HG03175 (cell line): ENCODE measurements around the gene CCDC88C.

ENCODE experiments used
- ATAC-seq: cut with Tn5 transposase; IDR thresholded peaks from one replicate; pipeline ENCODE4 v1.9.1; 2021; ENCODE audit warnings: mild to moderate bottlenecking, moderate library complexity; ENCODE audit not compliant: unreplicated experiment

Gene CCDC88C

DNA sequence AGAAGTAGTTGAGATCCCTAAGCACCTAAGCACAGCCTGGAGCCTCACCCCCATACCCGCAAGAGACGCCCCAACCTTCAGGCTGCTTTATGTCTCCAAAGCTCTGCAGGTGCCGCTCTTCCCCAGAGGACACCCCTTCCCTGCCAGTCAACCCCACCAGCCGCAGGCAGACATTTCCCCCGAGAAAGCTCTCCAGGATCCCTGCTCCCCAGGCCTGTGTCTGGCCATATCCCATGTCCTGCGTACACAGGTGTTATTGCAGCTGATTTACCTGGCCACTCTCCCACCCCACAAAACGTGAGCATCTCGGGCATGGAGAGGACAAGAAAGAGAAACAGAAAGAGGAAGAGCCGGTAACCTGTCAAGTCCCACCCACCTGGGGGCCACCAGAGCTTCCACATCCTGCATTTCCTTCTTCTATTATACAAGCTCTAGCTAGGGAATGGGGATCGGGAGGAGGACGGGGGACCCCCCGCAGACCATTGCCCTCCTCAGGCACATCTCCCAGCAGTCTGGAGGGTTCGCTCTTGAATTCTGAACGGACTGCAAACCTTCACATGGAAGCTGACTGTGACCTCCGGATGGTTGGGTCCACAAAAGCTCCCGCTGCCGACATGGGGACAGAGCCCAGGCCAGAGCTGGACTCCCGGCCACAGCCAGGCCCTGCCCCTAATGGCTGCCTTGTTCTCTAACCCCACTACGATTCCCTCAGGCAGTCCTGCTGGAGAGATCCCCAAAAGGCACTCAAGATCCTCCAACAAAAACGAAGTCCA, 17.6 kb downstream of the CCDC88C start:
- peak; percentile 56 for ATAC-seq

DNA sequence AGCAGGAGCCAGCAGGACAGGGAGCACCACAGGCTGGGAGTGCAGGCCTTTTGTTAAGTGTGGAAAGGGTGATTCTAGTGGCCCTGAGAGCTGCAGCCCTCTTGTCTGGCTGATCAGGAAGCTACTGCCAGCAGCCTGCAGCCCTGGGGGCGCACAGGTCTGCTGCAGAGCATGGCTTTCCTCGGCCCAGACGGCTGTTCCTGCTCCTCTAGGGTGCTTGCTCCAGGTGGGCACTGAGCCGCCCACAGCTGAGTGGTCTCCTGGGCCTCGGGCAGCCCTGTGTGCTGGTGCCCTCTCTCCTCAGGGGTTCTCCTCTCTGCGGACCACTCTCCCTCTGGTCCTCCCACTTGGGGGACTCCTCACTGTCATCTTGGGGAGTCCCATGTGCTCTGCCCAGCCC, 18.9 kb downstream of the CCDC88C start:
- ATAC-seq, result no peak

DNA sequence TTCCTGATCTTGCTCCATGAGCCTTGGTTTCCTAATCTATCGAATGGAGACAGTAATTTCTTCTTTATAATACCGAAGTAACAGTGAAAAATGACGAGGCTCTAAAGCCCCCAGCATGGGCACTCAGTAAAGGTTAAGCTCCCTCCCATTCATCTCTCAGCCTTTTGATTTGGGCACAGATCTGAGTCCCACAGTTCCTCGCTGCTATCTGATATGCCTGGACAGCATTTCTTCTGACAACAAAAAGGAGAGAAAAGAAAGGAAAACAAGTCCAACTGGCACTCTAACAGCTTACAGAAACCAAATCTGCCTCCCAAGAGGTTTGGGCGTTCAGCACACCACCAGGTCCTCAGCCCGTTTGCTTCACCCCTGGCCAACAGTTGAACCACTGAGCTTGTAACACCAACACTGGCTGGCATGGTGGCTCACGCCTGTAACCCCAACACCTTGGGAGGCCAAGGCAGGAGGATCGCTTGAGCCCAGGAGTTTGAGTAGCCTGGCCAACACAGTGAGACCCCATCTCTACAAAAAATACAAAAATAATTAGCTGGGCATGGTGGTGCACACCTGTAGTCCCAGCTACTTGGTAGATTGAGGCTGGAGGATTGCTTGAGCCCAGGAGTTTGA, 19.5 kb downstream of the CCDC88C start:
- no peak for ATAC-seq

DNA sequence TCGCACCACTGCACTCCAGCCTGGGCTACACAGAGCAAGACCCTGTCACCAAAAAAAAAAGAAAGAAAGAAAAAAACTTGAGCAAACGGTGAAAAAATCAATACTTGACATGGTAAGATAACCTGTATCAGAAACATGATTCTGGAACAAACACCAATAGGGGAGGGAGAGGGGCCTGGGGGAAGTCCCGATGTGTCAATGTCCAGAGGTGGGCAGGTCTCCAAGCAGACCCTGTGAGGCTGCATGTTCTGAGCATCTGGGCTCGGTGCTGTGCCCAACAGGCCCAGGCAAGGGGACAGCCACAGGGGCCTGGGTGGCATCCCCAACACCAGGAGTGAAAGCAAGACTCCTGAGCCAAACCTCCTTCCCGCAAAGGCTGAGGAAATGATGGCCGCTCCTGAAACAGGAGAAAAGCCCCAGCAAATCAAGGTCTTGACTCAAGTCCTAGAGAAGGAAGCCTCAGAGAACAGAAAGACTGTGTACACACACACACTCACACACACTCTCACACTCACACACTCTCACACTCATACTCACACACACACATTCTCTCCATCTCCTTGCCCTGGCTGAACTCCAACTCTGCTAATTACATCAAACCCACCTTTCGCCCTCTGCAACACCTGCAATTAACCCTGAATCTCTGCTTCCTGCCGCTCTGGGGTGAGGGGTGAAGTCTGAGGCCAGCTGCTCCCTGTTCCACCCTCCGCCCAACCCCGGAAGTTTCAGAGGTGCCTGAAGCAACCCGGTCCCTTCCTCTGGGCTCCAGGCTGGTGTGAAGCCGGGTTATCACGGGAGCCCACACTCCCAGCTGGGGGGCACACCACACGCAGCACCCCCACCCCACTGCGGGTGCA, 20.4 kb downstream of the CCDC88C start:
- peak; percentile 76 for ATAC-seq

DNA sequence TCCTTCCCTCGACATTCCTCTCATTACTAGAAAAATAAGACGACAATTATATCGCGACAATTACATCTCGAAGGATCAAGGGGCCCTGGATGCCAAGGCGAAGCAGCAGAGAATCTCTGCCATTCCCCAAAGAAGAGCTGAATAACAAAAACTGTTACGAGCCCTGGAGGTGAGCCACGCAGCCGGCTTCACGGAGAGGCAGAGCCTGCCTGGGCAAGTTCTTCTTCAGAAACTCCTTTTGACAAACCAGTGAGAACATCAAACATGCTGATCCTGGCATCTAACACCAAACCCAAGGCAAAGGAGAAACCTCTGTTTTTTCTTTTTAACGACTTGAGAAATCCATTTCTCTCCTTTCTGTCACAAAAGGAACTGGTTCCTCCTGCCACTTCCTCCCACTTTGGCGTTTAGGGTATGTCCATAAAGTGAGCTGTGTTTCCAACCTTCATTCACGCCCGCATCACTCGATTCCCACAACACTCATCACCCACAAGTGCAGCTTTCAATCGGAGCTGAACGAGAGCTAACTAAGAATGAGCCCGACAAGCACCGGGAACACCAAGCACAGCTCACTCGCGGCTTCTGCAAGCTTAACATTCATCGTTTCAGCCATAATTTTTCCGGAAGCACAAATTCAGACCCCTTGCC, 21.5 kb downstream of the CCDC88C start:
- no peak for ATAC-seq

DNA sequence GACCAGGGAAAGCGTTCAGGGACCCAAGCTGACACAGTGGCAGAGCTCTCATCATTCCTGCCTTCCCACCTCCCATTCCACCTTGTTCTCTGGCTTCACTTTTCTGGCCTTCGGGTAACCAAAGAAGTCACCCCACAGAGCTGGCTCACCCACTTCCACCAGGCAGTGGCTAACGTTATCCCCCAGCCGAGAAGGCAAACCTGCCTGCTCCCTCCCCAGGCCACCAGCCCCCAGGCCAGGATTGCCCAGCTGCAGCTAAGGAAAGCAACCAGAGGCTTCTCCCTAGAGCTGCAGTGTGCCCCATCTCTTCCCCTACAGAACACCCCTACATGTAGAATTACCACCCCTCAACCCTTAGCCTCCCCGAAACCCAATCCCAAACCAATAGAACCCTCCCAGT, 22.2 kb downstream of the CCDC88C start:
- no peak for ATAC-seq

DNA sequence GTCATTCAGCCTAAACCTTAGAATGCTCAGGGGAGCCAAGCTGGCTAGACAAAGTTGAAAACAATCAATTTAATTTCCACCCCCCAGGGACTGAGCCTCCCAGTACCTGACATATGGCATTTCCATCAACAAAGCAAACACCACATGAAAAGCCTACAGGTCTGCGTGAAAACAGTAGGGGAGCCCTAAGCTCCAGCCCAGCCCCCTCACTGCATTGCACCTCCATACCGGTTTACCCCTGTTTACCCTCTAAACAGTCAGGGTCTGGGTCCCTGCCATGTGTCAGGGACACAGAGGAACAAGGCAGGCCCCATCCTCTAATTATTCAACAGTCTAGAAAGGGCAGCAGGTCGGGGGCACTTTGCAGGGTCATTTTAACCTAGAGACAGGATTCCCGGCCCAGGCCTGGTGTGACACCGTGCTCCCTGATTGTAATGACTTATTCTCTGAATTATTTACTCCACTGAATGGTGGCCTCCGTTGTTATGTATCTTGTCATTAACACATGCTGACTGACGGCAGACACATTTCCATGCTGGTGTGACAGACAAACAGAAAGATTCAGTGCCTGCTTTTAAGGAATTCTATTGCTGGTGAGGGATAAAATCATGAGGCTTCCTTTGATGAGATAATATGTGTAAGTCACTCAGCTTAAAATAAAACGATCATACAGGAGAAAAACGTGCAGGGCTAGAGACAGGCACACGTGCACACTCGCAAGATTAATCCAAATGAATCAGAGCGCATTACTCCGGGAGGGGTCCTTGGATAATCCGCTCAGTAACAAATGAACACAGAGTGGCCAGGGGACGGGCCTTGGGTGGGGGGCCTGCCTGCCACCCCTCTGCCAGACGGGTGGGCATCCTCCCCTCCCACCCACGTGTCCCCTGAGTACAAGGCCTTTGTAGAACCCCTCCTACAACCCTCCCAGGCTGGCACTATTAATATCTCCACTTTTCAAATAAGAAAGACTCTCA, 23.2 kb downstream of the CCDC88C start:
- no peak for ATAC-seq

DNA sequence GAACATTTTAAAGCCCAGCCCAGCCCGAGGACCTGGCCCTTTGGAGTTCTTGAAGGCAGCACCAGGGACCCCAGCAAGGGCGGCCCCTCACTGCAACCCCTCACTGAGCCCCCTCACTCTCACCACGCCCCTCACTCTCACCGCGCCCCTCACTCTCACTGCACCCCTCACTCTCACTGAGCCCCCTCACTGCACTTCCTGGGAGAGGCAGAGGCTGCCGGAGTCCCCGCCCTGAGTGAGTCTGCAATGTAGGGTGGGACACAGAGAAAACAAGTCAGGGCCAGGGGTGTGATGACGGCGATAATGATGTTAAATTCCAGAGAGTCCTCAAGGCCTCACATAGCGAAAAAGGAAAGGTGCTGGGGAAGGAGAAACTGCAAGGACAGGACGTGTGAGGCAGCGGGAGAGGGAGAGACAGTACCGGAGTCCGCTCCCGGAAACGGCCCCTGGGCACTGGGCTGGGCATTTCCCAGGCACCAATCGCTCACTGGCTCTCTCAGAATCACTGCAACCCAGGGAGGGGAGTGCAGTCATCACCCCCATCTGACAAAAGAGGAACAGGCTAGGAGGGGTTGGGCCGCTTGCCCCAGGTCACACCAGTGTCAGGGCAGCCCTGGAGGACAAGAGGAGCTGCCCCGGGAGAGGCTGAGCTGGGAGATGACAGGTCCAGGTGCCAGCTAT, 24.9 kb downstream of the CCDC88C start:
- ATAC-seq, result no peak

DNA sequence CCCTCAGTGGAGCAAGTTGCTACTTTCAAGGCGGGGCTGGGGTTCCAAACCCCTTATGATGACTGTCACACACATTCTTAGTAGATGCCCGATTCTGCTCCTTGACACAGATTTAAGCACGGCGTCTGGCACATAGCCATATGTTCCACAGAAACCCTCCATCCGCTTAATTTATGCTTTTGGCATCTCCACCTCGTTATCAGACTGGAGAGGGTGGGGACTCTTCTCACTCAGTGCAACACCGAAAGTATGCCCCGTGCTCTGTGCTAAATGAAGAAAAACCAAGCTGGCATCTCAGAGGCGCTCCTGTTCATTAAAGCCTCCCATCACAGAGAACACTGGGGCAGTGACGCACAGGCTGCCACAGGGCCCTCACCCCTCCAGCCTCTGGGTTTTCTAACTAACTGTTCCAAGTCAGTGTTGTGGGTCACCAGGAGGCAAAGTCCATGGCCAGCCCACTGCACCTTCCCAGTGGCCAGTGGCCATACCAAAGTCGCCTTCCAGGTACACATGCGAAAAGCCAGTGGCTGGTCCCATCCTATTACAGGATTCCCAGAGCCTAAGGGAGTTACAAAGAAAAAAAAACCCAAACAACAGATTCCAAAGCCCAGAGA, 27.3 kb downstream of the CCDC88C start:
- no peak for ATAC-seq

DNA sequence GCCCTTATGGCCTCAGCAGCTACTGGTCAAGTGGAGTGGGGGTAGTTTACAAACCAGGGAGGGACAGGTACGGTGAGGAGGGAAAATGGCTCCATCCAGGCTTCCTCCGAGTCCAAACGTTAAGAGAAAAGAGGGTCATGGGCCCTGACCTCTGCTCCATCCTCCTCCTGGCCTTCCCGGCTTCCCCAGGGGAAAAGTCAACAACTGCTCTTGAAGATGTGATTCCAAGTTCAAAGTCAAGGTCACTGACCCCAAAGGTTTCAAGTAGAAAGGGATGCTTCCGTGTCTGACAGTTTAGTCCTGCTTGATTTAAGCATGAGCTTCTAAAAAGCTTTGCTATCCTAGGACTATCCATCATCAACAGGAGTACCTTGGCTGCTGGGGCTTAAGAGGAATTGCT, 28.5 kb downstream of the CCDC88C start:
- ATAC-seq, result no peak

DNA sequence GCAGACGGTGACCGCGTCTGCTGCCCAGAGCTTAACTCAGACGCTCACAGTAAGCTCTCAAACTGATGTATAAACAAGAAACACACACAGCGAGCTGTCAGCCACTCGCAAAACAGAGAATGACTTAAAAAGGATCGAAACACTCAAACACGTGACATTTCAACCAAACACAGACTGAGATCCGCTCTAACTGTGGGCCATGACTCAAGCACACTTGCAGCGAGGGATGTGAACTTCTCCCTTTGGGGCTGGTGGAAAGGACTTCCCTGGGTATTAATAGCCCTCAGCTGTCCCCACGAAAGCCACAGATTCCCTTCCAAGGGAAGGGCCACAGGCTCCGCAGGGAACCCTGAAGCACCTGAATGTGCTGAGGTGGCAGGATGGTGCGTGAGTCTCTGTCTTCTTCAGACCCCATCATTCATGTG, 29.1 kb downstream of the CCDC88C start:
- ATAC-seq, result no peak

DNA sequence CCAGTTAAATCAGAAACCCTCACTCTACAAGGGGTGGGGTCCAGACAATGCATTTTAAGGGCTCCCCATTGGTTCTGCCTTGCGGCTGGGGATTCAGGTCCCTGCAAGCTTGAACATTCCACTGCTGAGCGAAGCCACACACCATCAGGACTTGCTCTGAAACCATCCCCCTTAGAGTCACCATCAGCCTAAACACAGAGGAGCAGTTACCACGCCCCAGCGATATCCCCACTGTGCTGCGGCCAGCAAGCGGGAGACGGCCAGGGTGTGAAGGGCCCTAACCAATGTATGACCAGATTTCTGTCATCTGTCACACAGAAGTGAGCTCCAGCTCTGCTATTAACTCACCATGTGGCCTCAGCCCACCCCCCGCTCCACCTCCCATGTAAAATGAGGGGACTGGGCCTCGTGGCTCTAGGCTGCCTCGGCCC, 29.7 kb downstream of the CCDC88C start:
- no peak for ATAC-seq

DNA sequence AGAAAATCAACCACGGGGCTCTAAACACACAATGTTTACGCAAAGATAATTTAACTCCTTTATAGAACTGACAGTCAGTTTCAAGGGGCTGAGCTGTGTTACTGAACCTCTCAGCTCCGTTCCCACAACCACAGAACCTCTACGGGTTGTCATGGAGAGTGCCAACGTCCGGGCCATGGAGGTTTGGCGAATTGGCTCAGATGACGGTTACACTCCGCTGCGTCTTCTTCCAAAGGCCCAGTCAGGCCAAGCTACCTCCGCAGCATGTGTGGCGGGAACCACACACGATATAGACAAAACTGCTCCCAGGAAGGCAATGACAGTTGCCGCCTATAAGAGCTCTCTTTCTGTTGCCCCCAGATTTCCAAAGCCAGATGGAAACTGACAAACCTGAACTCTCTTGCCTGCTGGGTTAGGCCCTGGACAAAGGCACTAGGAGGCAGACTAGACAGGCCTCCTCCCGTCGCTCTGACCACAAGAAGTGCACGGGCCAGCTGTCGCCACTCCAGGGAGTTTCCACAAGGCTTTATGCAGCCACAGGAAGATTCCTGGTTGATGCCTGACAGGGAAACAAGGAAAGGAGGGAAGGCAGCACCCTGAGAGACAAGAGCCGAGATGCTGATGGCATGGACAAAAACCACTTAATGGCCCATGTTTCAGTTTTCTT, 30.3 kb downstream of the CCDC88C start:
- no peak for ATAC-seq

DNA sequence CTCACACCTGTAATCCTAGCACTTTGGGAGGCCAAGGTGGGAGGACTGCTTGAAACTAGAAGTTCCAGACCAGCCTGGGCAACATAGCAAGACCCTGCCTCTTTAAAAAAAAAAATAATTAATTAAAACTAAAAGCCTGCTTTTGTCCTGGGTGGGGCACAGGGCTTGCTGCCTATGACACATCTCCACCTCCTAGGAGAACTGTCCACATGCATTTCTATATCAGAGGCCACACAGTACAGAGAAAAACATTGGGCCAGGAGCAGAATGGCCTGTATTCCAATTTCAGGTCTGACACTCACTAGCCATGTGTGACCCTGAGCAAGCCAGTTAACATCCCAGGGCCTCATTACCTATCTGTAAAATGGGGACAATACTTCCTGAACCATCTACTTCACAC, 31.9 kb downstream of the CCDC88C start:
- no peak for ATAC-seq

DNA sequence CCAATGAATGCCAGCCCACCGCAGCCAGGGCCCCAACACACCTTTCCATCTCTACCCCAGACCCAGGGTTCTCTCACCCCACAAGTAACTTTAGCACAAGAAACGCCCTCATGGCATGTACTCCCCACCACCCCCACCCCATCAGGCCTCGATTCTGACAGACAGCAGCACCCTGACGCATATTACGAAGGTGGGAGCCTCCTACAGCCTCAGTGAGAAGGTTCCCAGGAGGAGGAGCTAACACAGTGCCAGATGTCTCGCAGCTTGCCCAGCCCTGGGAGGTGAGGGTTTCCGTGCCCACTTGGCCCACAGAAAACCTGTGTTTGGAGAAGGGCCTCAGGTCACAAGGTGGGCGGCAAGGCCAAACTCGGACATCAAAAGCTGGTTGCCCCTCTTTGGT, 32.4 kb downstream of the CCDC88C start:
- ATAC-seq, result no peak

DNA sequence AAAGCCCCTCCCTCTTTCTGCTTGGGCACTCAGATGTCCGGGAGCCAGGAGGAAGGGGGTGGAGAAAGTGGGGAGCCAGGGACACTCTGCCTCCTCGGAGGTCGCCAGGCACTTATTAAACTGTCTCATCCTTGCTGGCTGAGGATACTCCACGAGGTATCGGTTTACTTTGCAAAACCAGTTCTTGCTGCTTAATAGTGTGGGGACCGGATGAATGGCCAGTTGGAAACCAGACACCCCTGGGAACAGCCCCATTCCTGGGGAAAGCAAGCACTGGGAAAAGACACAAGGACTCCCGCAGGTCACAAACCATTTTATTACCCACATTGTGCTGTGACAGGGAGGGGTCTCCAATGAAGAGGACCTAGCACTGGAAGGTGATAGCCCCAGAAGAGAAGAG, 34.2 kb downstream of the CCDC88C start:
- ATAC-seq, result no peak

DNA sequence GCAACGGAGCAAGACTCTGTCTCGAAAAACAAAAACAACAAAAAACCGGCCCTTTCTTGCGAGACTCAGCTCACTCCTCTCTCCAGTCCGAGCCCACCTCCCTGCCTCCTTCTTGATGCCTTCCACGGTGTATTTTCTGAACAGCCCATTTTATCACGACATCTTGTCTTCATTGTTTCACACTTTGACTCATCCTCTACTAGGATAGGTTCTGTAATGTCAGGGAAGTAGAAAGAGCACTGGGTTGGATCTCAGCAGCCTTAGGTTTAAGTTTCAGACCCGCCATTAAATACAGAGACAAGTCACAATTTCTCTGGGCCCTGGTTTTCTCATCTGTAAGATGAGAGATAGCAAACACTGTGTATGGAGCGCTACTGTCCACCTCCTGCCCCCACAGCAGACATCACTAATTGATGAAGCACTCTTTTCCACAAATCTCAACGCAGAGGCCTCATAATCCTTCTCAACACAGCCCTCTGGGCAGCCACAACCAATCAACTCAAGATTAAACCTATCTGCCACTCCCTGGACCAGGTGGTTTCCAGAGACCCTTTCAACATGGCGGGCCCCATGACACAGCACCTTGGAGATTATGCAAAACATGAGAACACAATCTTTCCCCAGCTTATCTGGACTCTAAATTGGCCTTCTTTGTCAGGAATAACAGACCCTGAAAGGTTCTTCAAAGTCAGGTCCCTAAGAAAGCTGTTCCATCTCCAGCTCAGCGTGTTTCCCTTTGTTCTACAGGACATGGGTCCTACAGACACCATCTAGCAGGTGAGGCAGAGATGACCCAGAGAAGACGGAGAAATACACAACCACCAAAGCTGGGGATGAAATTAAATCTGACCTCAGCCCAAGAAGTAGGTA, 35.6 kb downstream of the CCDC88C start:
- no peak for ATAC-seq
